Measurements from ENCODE around the gene OPCML. TPM values are rescaled to one million over a fixed set of nuclear protein-coding genes. Genes with fewer than 3 reads are reported as not detected.

OPCML gene
- total RNA-seq, 2 donors from 2014 or later, result not detected

DNA sequence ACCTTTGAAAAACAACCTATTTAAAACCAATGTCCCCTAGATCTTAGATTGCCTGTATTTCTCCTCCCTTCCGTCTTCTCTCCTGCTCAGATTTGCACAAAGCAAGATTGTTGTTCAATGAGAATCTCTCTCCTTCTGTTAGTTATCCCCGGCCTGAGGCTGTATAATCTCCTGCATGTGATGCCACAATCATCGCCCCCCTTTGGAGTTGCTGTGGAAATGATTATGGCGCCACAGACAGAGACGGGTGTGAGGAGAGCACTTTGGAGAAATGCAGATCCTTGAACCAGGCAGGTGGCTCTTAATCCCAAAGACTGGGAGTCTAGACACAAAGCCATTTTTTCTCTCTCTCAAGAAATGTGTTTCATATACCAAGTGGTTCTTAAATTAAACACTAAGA is 941.3 kb downstream of the OPCML start:
- Mint-ChIP-seq H3K27me3 (no peaks in the 10 kb centered on the region), H3K4me1 (ENCODE audit: low read depth in 2 of 2) (no peaks in the 10 kb centered on the region), H3K36me3 (peaks cover 8% of the 10 kb centered on the region), H3K4me3 (no peak overlapping the region), H3K9me3 (peaks cover 23% of the 10 kb centered on the region), H3K27ac (no peak overlapping the region)
- DNase-seq (ENCODE audit: low spot score) (no peak), ATAC-seq (no peak)

DNA sequence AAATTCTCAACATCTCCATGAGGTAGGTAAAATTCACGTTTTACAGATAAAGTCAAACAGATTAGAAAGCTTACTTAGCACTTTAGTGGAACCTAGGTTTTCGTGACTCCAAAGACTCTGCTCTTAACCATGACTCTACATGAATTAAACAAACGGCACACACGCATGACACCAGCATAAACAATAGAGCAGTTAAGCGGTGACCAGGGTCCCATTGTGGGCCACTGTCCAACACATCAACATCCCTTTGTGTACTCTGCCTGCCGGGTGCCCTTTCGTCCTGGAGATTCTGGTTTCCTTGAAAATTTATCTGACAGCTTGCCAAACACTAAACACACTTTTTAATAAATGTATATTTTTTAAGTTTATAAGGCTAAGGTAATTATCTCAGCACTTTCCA is 941.7 kb downstream of the OPCML start:
- no peak for DNase-seq (ENCODE audit: low spot score)

DNA sequence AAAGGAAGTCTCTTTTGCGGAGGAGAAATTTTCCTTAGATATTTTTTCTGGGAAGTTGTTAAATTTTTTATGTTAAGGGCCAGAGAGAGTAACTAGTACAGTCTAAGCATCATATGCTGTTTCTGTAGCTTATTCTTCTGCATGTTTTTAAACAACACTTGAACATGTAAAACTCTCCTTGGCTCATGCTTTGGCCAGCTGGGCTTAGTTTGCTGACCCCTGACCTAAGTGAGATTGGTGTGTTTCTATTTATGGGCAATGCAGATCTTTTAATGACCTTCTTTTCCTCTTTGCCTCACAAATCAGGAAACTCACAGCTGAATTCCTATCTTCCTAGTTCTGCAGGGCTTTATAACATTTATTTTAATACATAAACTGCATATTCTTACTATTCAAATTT is 942.5 kb downstream of the OPCML start:
- DNase-seq (ENCODE audit: low spot score), result no peak
- Mint-ChIP-seq H3K4me1 (ENCODE audit: low read depth in 2 of 2) (no peaks in the 10 kb centered on the region), H3K36me3 (peaks cover 8% of the 10 kb centered on the region), H3K4me3 (no peak overlapping the region), H3K27me3 (no peaks in the 10 kb centered on the region), H3K27ac (no peak overlapping the region), H3K9me3 (peaks cover 23% of the 10 kb centered on the region)
- no peak for ATAC-seq

More for the DNA sequence above, 941.7 kb downstream of the OPCML start:
- peaks cover 8% of the 10 kb centered on the region for H3K36me3 Mint-ChIP-seq
- no peak overlapping the region for H3K4me3 Mint-ChIP-seq
- ATAC-seq, result no peak
- peaks cover 23% of the 10 kb centered on the region for H3K9me3 Mint-ChIP-seq
- no peaks in the 10 kb centered on the region for H3K4me1 Mint-ChIP-seq (ENCODE audit: low read depth in 2 of 2)
- no peak overlapping the region for H3K27ac Mint-ChIP-seq
- no peaks in the 10 kb centered on the region for H3K27me3 Mint-ChIP-seq

DNA sequence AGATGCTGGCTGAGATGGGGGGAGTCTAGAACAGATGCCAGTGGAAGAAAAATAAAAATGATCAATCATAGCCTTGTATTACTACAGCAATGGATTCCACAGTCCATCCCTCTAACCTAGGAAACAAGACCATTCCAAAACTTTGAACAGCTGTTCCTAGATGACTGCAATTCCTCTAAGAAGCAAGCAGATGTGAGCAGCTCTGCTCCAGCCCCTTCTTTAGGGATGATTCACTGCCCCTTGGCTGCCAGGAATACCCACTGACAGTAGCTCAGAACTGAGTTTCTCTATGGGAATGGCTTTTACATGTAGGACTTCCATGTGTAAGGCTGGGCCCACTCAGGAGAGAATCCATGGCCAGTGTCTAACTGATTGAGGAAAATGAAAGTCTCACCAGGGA is 943.9 kb downstream of the OPCML start:
- Mint-ChIP-seq H3K36me3 (peaks cover 8% of the 10 kb centered on the region), H3K9me3 (peaks cover 23% of the 10 kb centered on the region), H3K4me3 (no peak overlapping the region), H3K27ac (no peak overlapping the region), H3K4me1 (ENCODE audit: low read depth in 2 of 2) (no peaks in the 10 kb centered on the region), H3K27me3 (no peaks in the 10 kb centered on the region)
- ATAC-seq (no peak), DNase-seq (ENCODE audit: low spot score) (no peak)

DNA sequence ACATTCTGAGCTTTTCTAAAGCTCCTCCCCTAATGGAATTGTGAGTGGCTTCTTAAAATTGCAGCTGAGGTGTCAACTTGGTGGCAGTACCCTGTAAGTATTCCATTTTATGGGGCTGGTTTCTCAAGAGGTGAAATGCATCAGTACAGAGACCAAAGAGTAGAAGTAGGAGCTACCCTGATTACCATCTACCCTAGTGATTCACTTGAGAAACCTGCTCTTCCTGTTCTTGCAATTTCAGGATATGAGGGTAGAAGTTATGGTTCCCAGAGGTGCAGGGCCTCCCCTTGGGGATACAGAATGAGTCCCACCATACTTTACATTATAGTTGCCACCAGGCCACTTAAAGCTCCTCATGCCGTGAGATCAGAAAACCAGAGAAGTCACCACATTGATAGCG is 944.6 kb downstream of the OPCML start:
- no peak for ATAC-seq
- Mint-ChIP-seq H3K4me3 (no peak overlapping the region), H3K36me3 (peaks cover 8% of the 10 kb centered on the region), H3K27me3 (no peaks in the 10 kb centered on the region), H3K27ac (no peak overlapping the region), H3K4me1 (ENCODE audit: low read depth in 2 of 2) (no peaks in the 10 kb centered on the region), H3K9me3 (peaks cover 19% of the 10 kb centered on the region)
- no peak for DNase-seq (ENCODE audit: low spot score)

DNA sequence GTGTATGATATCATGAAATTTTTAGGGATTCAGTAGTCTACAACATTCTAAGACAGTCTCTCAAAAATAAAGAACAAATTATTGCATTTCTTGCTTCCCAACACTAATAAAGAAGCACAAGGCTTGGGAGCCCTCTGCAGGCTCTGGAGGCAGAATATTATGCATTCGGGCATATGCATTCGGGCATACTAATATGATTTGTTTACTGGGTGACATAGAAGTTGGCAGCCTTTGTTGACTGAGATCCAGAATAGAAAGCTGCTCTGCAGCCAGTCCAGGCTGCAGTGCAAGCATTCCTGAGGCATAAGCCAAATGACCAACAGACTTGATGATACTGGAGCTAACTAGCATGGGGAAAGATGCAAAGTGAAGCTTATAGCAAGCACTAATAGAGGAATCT is 945.5 kb downstream of the OPCML start:
- ATAC-seq, result no peak
- Mint-ChIP-seq H3K27ac (no peak overlapping the region), H3K4me3 (no peak overlapping the region), H3K9me3 (peaks cover 14% of the 10 kb centered on the region), H3K27me3 (no peaks in the 10 kb centered on the region), H3K4me1 (ENCODE audit: low read depth in 2 of 2) (no peaks in the 10 kb centered on the region), H3K36me3 (peaks cover 5% of the 10 kb centered on the region)
- no peak for DNase-seq (ENCODE audit: low spot score)

DNA sequence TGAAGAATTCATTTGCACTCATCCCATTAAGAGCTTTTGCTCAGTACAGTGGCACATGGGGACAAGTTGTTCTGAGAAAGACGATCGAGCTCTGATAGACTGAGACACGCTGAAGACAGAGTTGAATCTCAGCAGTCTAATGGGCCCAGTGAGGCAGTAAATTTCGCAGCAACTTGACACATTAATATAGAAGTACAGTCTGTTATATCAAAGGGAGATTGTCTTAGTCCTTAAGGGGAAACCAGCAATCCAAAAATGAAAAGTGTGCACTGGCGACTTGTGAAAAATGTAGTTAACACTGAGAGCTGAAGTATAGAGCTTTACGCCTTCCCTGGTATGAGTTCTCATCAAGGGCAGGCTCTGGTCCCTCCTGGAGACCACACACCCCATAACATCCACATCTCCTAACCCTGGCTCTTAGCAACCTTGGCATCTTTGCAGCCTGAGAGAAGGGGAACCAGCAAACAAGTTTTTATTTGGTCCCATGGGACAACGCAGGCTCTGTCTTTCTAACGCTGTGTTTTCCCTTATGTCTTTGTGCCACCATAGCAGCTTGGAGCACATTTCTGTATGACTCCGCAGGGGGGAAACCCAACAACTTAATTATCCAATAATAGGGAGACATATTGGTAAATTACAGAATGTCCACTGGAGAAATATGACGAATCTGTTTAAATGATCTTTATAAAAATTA is 952.5 kb downstream of the OPCML start:
- ATAC-seq, result no peak
- Mint-ChIP-seq H3K9me3 (peaks cover 7% of the 10 kb centered on the region), H3K4me1 (ENCODE audit: low read depth in 2 of 2) (no peaks in the 10 kb centered on the region), H3K4me3 (no peak overlapping the region), H3K27ac (no peak overlapping the region), H3K27me3 (no peaks in the 10 kb centered on the region), H3K36me3 (no peaks in the 10 kb centered on the region)
- no peak for DNase-seq (ENCODE audit: low spot score)

DNA sequence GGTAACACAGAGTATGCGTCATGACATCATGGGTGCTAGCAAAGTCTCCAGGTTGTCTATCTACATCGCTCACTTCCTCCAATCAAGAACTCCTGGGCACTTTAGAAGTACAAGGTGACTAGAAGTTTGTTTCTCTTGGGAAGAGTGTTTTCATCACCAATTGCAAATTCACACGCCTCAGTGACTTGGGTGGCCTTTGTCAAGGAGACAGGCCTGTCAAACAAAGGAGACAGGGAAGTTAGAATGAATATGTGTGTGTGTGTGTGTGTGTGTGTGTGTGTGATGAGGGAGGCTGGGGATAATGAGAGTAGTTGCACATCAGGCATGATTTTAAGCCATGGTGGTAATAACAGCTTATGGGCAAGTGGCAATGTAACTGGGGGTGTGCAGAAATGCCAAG is 953.2 kb downstream of the OPCML start:
- no peak for ATAC-seq
- H3K4me1 Mint-ChIP-seq (ENCODE audit: low read depth in 2 of 2), result no peaks in the 10 kb centered on the region
- DNase-seq (ENCODE audit: low spot score), result no peak
- peaks cover 8% of the 10 kb centered on the region for H3K9me3 Mint-ChIP-seq
- H3K4me3 Mint-ChIP-seq, result no peak overlapping the region
- no peaks in the 10 kb centered on the region for H3K36me3 Mint-ChIP-seq
- no peaks in the 10 kb centered on the region for H3K27me3 Mint-ChIP-seq
- no peak overlapping the region for H3K27ac Mint-ChIP-seq

DNA sequence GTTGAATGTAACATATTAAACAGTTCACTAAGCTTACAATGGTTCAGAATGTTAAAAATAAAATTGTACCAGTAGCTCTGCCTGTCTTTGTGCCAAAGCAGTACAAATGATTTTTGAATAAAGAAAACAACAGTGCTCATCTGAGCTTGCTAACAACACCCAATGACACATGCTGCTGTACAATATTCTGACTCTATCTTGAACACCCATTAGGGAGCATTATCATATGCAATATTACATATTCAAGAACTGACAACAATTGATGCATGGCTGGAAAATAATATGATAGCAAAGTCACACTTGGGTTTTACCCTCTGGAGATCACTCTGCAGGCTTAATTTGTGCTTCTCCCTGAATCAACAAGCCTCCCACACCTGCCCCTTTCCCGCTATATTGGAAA is 953.7 kb downstream of the OPCML start:
- no peak for DNase-seq (ENCODE audit: low spot score)
- Mint-ChIP-seq H3K9me3 (peaks cover 10% of the 10 kb centered on the region), H3K27ac (no peak overlapping the region), H3K4me3 (no peak overlapping the region), H3K36me3 (no peaks in the 10 kb centered on the region), H3K4me1 (ENCODE audit: low read depth in 2 of 2) (no peaks in the 10 kb centered on the region), H3K27me3 (no peaks in the 10 kb centered on the region)
- ATAC-seq, result no peak

DNA sequence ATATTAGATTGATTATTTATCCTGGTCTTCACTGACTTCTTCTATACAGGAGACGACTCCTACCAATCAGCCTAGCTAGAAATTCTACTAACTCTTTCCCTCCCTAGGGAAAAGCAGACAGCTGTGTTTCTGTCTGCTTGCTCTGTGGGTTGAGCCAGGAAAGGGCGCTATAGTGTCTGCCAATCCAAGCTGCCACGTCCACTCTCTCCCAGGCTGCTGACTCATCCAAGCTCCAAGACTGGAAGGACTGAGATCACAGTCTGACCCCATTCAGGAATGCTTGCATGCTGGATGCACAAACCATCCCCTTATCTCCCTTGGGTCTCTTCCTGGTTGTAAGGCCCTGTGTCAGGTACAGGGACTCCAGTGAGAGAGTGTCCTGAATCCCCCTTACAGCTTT is 955.6 kb downstream of the OPCML start:
- Mint-ChIP-seq H3K4me1 (ENCODE audit: low read depth in 2 of 2) (no peaks in the 10 kb centered on the region), H3K9me3 (peaks cover 10% of the 10 kb centered on the region), H3K27me3 (no peaks in the 10 kb centered on the region), H3K27ac (no peak overlapping the region), H3K4me3 (no peak overlapping the region), H3K36me3 (no peaks in the 10 kb centered on the region)
- DNase-seq (ENCODE audit: low spot score) (no peak), ATAC-seq (no peak)

DNA sequence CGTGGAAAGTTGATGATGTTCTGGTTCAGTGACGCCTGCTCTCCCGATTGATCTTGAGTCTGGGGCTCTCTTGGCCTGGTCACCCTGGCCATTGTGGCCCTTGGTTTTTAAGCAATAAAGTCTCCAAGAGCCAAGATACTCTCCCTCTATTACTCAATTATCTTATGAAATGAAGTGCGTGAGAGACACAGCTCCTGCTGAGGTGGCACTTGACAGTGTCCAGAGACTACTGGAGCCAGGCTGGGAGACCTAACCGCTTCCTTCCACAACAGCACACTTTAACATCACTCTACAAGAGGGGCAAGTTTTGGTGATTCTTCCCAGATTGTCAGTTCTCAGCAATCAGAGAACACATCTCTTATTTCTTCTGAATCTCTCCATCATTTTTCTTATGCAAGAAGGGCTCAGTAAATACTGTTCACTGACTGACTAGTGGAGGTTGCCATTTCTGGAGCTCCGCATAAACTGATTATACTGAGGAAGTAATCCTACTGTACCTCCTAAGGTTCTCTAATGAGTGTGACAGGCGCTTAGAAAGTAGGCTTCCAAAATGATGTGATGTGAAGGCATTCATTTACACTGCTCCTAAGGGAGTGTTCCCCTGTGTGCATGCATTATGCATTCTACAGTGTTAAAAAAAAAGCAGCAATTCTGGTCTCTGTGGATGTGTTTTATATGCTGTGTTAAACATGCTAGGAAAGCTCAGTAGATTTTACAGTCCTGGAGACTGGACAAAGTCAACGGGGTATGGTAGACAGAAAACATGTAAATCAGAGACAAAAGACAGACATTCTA is 968.0 kb downstream of the OPCML start:
- no peak for DNase-seq (ENCODE audit: low spot score)
- no peak overlapping the region for H3K27ac Mint-ChIP-seq
- no peaks in the 10 kb centered on the region for H3K27me3 Mint-ChIP-seq
- no peak overlapping the region for H3K4me3 Mint-ChIP-seq
- ATAC-seq, result no peak
- no peaks in the 10 kb centered on the region for H3K36me3 Mint-ChIP-seq
- H3K4me1 Mint-ChIP-seq (ENCODE audit: low read depth in 2 of 2), result no peaks in the 10 kb centered on the region
- peaks cover 17% of the 10 kb centered on the region for H3K9me3 Mint-ChIP-seq

DNA sequence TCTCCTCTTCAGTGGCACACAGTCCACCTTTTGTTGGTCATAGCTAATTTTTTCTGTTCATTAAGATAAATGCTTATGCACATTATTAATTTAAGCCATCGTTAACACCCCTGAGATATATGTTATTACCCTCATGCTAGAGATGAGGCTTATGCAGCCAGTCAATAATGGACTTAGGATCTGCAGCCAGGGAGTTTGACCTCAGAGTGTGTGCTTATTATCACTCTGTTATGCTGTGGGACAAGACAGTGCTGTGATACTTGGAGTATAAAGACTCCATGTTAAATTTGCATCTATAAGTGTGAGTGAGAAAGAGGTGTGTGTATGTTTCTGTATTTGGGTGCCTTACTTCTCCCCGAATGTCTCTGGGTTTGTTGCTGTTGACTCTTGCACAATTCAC is 969.3 kb downstream of the OPCML start:
- H3K4me1 Mint-ChIP-seq (ENCODE audit: low read depth in 2 of 2), result no peaks in the 10 kb centered on the region
- H3K27ac Mint-ChIP-seq, result no peak overlapping the region
- ATAC-seq, result no peak
- peaks cover 18% of the 10 kb centered on the region for H3K9me3 Mint-ChIP-seq
- H3K4me3 Mint-ChIP-seq, result no peak overlapping the region
- H3K36me3 Mint-ChIP-seq, result no peaks in the 10 kb centered on the region
- no peak for DNase-seq (ENCODE audit: low spot score)
- H3K27me3 Mint-ChIP-seq, result no peaks in the 10 kb centered on the region

DNA sequence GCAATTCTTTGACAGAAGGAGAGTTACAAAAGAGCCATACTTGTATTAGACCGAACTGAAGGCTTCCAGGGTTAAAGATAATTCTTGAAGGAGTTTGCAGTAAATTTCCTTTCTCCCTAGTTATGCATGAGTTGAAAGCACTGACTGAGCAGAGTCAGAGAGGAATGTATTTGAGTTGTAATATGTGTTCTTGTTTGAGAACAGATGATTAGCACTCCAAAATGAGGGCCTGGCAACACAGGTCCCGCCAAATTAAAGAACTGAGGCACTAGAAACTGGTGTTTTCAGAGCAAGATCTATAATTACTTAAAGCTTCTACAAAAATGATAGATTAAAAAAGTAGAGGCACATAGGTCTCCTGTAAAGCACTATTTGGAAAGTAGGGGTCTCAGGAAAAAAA is 970.4 kb downstream of the OPCML start:
- no peak overlapping the region for H3K4me3 Mint-ChIP-seq
- H3K27ac Mint-ChIP-seq, result no peak overlapping the region
- no peaks in the 10 kb centered on the region for H3K4me1 Mint-ChIP-seq (ENCODE audit: low read depth in 2 of 2)
- no peak for DNase-seq (ENCODE audit: low spot score)
- peaks cover 18% of the 10 kb centered on the region for H3K9me3 Mint-ChIP-seq
- no peaks in the 10 kb centered on the region for H3K27me3 Mint-ChIP-seq
- no peaks in the 10 kb centered on the region for H3K36me3 Mint-ChIP-seq
- ATAC-seq, result no peak

DNA sequence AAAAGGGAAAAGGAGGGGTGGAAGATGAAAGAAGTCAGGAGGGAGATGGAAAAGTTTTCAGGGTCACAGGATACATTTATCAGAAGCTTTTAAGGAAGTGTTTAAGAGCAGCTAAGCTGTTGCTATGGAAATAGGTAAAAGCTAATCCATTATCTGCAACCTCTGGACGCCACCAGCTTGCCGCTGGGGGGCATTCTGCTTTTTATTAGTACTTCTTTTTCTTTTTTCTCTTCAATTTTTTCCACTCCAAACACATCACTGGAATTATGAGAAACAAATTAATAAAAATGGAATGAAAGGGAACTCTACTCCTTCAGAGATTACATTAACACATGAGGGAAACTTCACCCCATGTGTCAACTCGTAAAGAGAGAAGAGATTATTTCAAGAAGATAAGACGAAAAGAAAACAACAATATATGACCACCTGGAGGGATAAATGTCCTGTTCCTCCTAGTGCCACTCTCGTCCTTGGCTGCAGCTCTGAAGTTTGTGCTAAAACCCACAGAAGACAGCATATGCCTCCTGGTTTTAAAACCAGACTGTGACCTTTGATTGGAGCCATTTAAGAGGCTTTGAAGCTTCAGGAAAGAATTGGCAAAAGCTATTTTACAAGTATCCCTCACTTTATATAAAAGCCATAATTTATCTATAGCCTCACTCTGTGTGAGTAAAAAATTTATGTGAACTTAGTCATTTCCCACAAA is 972.8 kb downstream of the OPCML start:
- no peaks in the 10 kb centered on the region for H3K36me3 Mint-ChIP-seq
- no peak overlapping the region for H3K27ac Mint-ChIP-seq
- no peak overlapping the region for H3K4me3 Mint-ChIP-seq
- H3K4me1 Mint-ChIP-seq (ENCODE audit: low read depth in 2 of 2), result no peaks in the 10 kb centered on the region
- H3K27me3 Mint-ChIP-seq, result no peaks in the 10 kb centered on the region
- ATAC-seq (no peak), DNase-seq (ENCODE audit: low spot score) (no peak)
- peaks cover 17% of the 10 kb centered on the region for H3K9me3 Mint-ChIP-seq
